ENCODE data around the gene RDH5. TPM values are rescaled to one million over a fixed set of nuclear protein-coding genes. Genes with fewer than 3 reads are reported as not detected.

RDH5 gene
- total RNA-seq, 1 experiment from 2014 or later, result 6.2 TPM

DNA sequence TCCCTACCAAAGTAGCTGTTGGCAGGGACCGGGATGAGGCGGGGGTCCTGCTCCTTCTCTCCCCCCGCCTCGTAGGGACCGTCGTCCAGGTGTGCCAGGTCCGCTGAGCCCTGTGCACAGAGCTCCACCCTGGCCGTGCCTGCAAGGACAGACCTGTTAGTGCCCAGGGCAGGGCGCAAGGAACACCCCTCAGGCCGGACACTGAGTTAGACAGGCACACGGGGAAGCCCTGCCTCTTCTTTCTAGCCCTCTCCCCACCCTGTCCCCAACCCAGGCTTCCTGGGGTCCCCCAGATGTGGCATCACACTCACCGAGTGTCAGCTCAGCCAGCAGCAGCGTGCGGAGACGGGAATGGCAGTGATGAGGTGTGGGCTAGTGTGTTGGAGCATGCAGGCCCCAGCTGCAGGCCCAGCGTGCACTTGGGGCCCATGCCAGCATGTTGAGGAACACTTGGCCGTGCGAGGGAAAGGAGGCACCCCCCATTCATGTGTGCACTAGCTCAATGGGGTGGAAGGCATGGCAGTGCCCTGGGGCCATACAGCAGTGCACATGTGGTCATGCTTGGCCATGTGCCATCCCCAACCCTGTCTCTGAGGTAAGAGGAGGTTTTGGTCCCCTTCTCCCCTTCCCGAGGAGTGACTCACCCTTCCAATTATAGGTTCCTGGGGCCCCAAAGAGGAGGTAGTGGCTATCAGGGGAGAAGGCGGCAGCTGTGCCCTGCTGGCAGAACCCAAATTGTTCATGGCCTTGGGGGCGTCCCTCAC lies 19.8 kb upstream of the RDH5 start (continued):
- TF ChIP-seq, protein P1, sequence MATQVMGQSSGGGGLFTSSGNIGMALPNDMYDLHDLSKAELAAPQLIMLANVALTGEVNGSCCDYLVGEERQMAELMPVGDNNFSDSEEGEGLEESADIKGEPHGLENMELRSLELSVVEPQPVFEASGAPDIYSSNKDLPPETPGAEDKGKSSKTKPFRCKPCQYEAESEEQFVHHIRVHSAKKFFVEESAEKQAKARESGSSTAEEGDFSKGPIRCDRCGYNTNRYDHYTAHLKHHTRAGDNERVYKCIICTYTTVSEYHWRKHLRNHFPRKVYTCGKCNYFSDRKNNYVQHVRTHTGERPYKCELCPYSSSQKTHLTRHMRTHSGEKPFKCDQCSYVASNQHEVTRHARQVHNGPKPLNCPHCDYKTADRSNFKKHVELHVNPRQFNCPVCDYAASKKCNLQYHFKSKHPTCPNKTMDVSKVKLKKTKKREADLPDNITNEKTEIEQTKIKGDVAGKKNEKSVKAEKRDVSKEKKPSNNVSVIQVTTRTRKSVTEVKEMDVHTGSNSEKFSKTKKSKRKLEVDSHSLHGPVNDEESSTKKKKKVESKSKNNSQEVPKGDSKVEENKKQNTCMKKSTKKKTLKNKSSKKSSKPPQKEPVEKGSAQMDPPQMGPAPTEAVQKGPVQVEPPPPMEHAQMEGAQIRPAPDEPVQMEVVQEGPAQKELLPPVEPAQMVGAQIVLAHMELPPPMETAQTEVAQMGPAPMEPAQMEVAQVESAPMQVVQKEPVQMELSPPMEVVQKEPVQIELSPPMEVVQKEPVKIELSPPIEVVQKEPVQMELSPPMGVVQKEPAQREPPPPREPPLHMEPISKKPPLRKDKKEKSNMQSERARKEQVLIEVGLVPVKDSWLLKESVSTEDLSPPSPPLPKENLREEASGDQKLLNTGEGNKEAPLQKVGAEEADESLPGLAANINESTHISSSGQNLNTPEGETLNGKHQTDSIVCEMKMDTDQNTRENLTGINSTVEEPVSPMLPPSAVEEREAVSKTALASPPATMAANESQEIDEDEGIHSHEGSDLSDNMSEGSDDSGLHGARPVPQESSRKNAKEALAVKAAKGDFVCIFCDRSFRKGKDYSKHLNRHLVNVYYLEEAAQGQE (IDR thresholded peaks at IDR 0.05; ENCODE audit: low read depth), result no peak
- TF ChIP-seq JUND (IDR thresholded peaks at IDR 0.05), result no peak
- TF ChIP-seq, protein P2, sequence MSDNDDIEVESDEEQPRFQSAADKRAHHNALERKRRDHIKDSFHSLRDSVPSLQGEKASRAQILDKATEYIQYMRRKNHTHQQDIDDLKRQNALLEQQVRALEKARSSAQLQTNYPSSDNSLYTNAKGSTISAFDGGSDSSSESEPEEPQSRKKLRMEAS (IDR thresholded peaks at IDR 0.05), result no peak
- TF ChIP-seq CBX3 (IDR thresholded peaks at IDR 0.05; ENCODE audit: low read depth), result no peak
- no peak for TF ChIP-seq SIN3A (IDR thresholded peaks at IDR 0.05; ENCODE audit: low read depth)

DNA sequence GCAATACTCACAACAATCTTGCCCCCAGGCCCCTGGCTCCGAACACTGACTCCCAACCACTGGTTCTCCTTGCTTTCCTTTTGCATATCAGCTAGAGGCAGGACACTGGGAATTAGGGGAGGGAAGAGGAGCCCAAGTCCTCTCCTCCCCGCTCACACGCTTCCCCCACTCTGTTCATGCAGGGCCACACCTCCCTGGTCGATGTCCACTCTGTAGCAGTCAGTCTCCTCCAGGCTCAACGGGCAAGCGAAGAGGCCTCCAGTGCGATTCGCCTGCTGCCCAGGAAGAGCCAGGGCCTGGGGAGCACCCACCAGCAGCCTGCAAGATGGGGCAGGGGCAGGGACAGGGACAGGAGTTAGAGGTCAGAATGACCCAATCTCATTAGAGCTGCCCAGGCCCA lies 17.3 kb upstream of the RDH5 start:
- Histone ChIP-seq H3K4me2 (ENCODE audit: low read length) (no peak overlapping the region), H3K4me1 (ENCODE audit: control insufficient read depth in 1 of 2, insufficient read depth in 2 of 2, low read length in 2 of 2) (peaks cover 0 to 10% of the 10 kb centered on the region in 2 experiments; a peak in 1 of 4 replicates), H3K27ac (ENCODE audit: low read depth, low read length) (no peak overlapping the region), H3K9me3 (ENCODE audit: control insufficient read depth in 1 of 2, insufficient read depth in 1 of 2, low read depth in 1 of 2, low read length in 2 of 2) (no peaks in the 10 kb centered on the region), H4K20me1 (ENCODE audit: insufficient read depth) (no peaks in the 10 kb centered on the region), H2AFZ (ENCODE audit: low read depth, low read length, poor library complexity, severe bottlenecking) (no peak overlapping the region), H3K9ac (ENCODE audit: low read length) (no peak overlapping the region), H3K4me3 (replicated peaks in 1 of 2; ENCODE audit: low read depth in 1 of 2, low read length in 2 of 2) (no peak overlapping the region), H3K79me2 (ENCODE audit: insufficient read depth, low read length) (no peaks in the 10 kb centered on the region), H3K36me3 (ENCODE audit: control insufficient read depth in 1 of 2, insufficient read depth in 2 of 2, low read length in 2 of 2) (no peaks in the 10 kb centered on the region), H3K27me3 (ENCODE audit: insufficient read depth, low read length) (no peaks in the 10 kb centered on the region), H3K9me2 (ENCODE audit: insufficient read depth) (no peaks in the 10 kb centered on the region)
- no TSS peak for BruUV-seq (replicated peaks)
- RAD21 ChIA-PET (ENCODE audit: low non-redundant PET in 1 of 2, low total read pairs in 2 of 2, uncharacterized antibody in 2 of 2, unreplicated experiment in 2 of 2), result no interaction called here
- POLR2A ChIA-PET, result no interaction called here
- intact Hi-C loops (cut with micrococcal nuclease), result no loop called here
- ATAC-seq, result no peak
- no peak for TF ChIP-seq POLR2A (IDR thresholded peaks at IDR 0.05; ENCODE audit: borderline replicate concordance, extremely low read depth, insufficient read depth, insufficient read length)
- TF ChIP-seq SP1 (IDR thresholded peaks at IDR 0.05; ENCODE audit: low read depth), result no peak
- TF ChIP-seq YY1 (IDR thresholded peaks at IDR 0.05; ENCODE audit: extremely low read depth, insufficient replicate concordance, low read depth, low read length), result no peak
- no peak for TF ChIP-seq RAD21 (IDR thresholded peaks at IDR 0.05; ENCODE audit: low read depth)
- TF ChIP-seq ZFX (IDR thresholded peaks at IDR 0.05), result no peak
- no peak for TF ChIP-seq ZNF274 (IDR thresholded peaks at IDR 0.05; ENCODE audit: low read depth, low read length)
- TF ChIP-seq TCF7L2 (IDR thresholded peaks at IDR 0.05; ENCODE audit: borderline replicate concordance, extremely low read depth, insufficient read depth, insufficient read length), result no peak
- TF ChIP-seq, protein P1 (IDR thresholded peaks at IDR 0.05; ENCODE audit: low read depth), result no peak
- no peak for TF ChIP-seq EZH2phosphoT487 (IDR thresholded peaks at IDR 0.05; ENCODE audit: borderline replicate concordance)
- no peak for TF ChIP-seq EGR1 (IDR thresholded peaks at IDR 0.05; ENCODE audit: low read depth)
- TF ChIP-seq JUND (IDR thresholded peaks at IDR 0.05), result no peak
- TF ChIP-seq, protein P3, sequence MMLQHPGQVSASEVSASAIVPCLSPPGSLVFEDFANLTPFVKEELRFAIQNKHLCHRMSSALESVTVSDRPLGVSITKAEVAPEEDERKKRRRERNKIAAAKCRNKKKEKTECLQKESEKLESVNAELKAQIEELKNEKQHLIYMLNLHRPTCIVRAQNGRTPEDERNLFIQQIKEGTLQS (IDR thresholded peaks at IDR 0.05), result no peak
- TF ChIP-seq FOSL1 (IDR thresholded peaks at IDR 0.05; ENCODE audit: low read depth), result no peak
- TF ChIP-seq CBX3 (IDR thresholded peaks at IDR 0.05; ENCODE audit: low read depth), result no peak
- no peak for DNase-seq (ENCODE audit: low read depth, low spot score)
- CTCF ChIA-PET, result no interaction called here
